SK-N-SH (cell line): Measurements from ENCODE around the gene CLK1. TPM values are rescaled to one million over a fixed set of nuclear protein-coding genes. Genes with fewer than 3 reads are reported as not detected.

Experiments
- CTCF ChIA-PET: fragments of 300-600, 350-600 bp; formaldehyde crosslinking; extraction: SDS; loops from one replicate; lab custom pipeline; 2021; lab: Yijun Ruan, JAX
- POLR2A ChIA-PET: fragments of 350-600 bp; sonication (Branson Sonifier 250); formaldehyde crosslinking; extraction: SDS; loops from one replicate; lab custom pipeline; 2020; ENCODE audit warnings: antibody characterized with exemption, inconsistent platforms; lab: Yijun Ruan, JAX
- DNase-seq: peaks from one replicate; pipeline ENCODE4 v3.0.0; 2012
- H2AFZ ChIP-seq: fragments of 200-600 bp; sonication (generic); 2 replicates; pipeline ENCODE4 v1.8.1; 2016; ENCODE audit warnings: antibody characterized with exemption, mild to moderate bottlenecking, low read depth
- H3F3A ChIP-seq: fragments of 200-600 bp; sonication (generic); replicated peaks from 2 replicates; pipeline ENCODE3; 2016; ENCODE audit warnings: antibody characterized with exemption, mild to moderate bottlenecking; ENCODE audit not compliant: insufficient read depth
- H3K27ac ChIP-seq, 2 experiments: fragments of 200-500 bp in 1 of 2; fragments of 200-600 bp in 1 of 2; sonication (Bioruptor generic) in 1 of 2; sonication (generic), shearing (Covaris generic) in 1 of 2; 2 replicates each; pipeline versions ENCODE4 v1.5.1 to v1.6.1; 2014 to 2016; ENCODE audit warnings: low read depth in 2 of 2, inconsistent platforms in 1 of 2, low read length in 1 of 2, mild to moderate bottlenecking in 1 of 2, mixed read lengths in 1 of 2
- H3K27me3 ChIP-seq: fragments of 200-600 bp; sonication (generic), shearing (Covaris generic); 2 replicates; pipeline ENCODE4 v1.6.1; 2016; ENCODE audit warnings: mixed run types; ENCODE audit not compliant: insufficient read depth
- H3K36me3 ChIP-seq, 2 experiments: fragments of 200-500 bp in 1 of 2; fragments of 200-600 bp in 1 of 2; sonication (Bioruptor generic) in 1 of 2; sonication (generic) in 1 of 2; replicated peaks in 1 of 2; 2 replicates each; pipeline versions ENCODE3 to v1.5.1; 2014 to 2016; ENCODE audit warnings: low read length in 1 of 2, mild to moderate bottlenecking in 1 of 2; ENCODE audit not compliant: insufficient read depth in 2 of 2, control insufficient read depth in 1 of 2
- H3K4me1 ChIP-seq, 2 experiments: fragments of 200-500 bp in 1 of 2; fragments of 200-600 bp in 1 of 2; sonication (Bioruptor generic) in 1 of 2; sonication (generic), shearing (Covaris generic) in 1 of 2; 2 replicates each; pipeline versions ENCODE4 v1.5.1 to v1.6.1; 2014 to 2016; ENCODE audit warnings: low read depth in 1 of 2, low read length in 1 of 2, mixed run types in 1 of 2; ENCODE audit not compliant: insufficient read depth in 2 of 2, control insufficient read depth in 1 of 2
- H3K4me2 ChIP-seq: fragments of 200-600 bp; sonication (generic), shearing (Covaris generic); 2 replicates; pipeline ENCODE4 v1.6.1; 2017; ENCODE audit warnings: mixed run types
- H3K4me3 ChIP-seq, 2 experiments: fragments of 200-500 bp in 1 of 2; fragments of 200-600 bp in 1 of 2; sonication (Bioruptor generic) in 1 of 2; sonication (generic), shearing (Covaris generic) in 1 of 2; 2 replicates each; pipeline versions ENCODE4 v1.5.1 to v1.8.1; 2014 to 2016; ENCODE audit warnings: low read depth in 2 of 2, inconsistent platforms in 1 of 2, low read length in 1 of 2, mild to moderate bottlenecking in 1 of 2, mixed read lengths in 1 of 2, moderate library complexity in 1 of 2
- H3K79me2 ChIP-seq: fragments of 200-600 bp; sonication (generic); 2 replicates; pipeline ENCODE4 v1.8.1; 2017; ENCODE audit warnings: mild to moderate bottlenecking; ENCODE audit not compliant: insufficient read depth
- H3K9ac ChIP-seq: fragments of 200-600 bp; sonication (generic); 2 replicates; pipeline ENCODE4 v1.6.1; 2017; ENCODE audit warnings: mixed run types
- H3K9me2 ChIP-seq: fragments of 200-600 bp; sonication (generic); 2 replicates; pipeline ENCODE4 v1.6.1; 2017; ENCODE audit warnings: mixed run types
- H3K9me3 ChIP-seq: fragments of 200-600 bp; sonication (generic); 2 replicates; pipeline ENCODE4 v1.6.1; 2017; ENCODE audit warnings: mixed run types, mild to moderate bottlenecking, moderate library complexity
- H4K20me1 ChIP-seq: fragments of 200-600 bp; sonication (generic); 2 replicates; pipeline ENCODE4 v1.6.1; 2017; ENCODE audit warnings: mild to moderate bottlenecking, mixed run types; ENCODE audit not compliant: insufficient read depth
- MXI1 ChIP-seq: IDR thresholded peaks from 2 replicates; pipeline ENCODE4 v1.6.1; 2012; ENCODE audit warnings: mild to moderate bottlenecking, low read depth, low read length, improper control_type of control experiment
- WGBS: methylation state at CpG from one replicate; pipeline ENCODE4 v1.1.6; 2017; ENCODE audit warnings: low lambda C conversion rate; 5-methylcytosine and 5-hydroxymethylcytosine counted together
- polyA plus RNA-seq, 3 experiments: library from polyadenylated mRNA; depleted of rRNA; stranded (reverse); fragments of >200 nt; gene quantifications; 2 replicates each; pipeline ENCODE4 v1.2.3, GENCODE V29; 2012
- TF ChIP-seq, protein P1 (sequence below): IDR thresholded peaks from 2 replicates; pipeline ENCODE4 v1.6.1; 2012; ENCODE audit warnings: mild to moderate bottlenecking, low read depth, low read length, moderate library complexity
- TF ChIP-seq, protein P2 (sequence below): IDR thresholded peaks from 2 replicates; pipeline ENCODE4 v1.4.0; 2012; ENCODE audit warnings: low read depth, borderline replicate concordance
- TF ChIP-seq, protein P3 (sequence below): IDR thresholded peaks from 2 replicates; pipeline ENCODE4; 2012
- TF ChIP-seq, protein P4 (sequence below): fragments of 150-350 bp; IDR thresholded peaks from 2 replicates; pipeline ENCODE4 v1.6.1; 2017; ENCODE audit warnings: antibody characterized with exemption, low read length, low read depth, borderline replicate concordance
- TF ChIP-seq, protein P5 (sequence below): IDR thresholded peaks from 2 replicates; pipeline ENCODE4 v1.4.0; 2012; ENCODE audit warnings: low read depth

Gene CLK1
- polyA plus RNA-seq, 1 of the 3 experiments (the other 2 are of a cell fraction), result 31.1 TPM

DNA sequence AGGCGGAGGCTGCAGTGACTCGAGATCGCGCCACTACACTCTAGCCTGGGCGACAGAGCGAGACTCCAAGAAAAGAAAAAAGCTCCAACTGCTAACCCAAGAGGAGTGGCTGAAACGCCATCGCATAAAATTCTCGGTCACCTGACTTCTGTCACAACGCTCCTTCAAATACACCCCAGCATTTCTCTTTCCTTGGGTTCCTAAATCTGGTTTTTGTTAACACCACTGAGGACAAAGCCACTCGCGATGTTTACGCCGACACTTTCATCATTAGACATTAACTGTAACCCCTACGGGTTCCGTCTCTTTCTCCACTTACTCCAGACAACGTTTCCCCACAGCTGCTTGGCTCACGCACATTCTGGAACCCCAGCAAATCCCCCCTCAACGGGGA lies 679 bp downstream of the CLK1 start:
- no peak for DNase-seq
- POLR2A ChIA-PET, result interaction anchor here (0.6 to 2.0 kb wide), 9 partner anchors 10 to 338 kb away, joined by 3 to 17 read pairs (median 4); partner anchors contain the start of genes BZW1, CFLAR, NIF3L1 and PPIL3
- no peaks in the 10 kb centered on the region for H3K9me2 ChIP-seq

DNA sequence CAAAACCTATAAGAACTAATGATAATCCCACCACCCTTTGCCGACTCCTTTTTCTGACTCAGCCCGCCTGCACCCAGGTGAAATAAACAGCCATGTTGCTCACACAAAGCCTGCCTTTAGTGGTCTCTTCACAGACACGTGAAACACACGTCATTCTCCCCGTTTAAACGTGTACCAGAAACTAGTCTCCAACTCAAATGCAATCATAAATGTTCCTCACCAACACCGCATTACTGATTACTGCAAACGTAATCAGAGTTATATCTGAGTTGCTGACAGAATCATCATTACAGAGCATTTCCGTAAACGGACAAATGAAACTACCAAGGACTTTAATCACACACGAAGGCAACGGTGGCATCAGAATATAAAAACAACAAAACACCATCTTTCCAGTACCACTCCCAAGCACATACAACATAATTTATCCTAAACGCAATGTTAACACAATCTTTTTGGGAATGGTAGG lies 1.9 kb downstream of the CLK1 start:
- peak; percentile 33 for DNase-seq
- under 1% methylated on average over 13 of the region's 13 CpGs for WGBS
- TF ChIP-seq MXI1, result peak; percentile 91
- TF ChIP-seq, protein P1, sequence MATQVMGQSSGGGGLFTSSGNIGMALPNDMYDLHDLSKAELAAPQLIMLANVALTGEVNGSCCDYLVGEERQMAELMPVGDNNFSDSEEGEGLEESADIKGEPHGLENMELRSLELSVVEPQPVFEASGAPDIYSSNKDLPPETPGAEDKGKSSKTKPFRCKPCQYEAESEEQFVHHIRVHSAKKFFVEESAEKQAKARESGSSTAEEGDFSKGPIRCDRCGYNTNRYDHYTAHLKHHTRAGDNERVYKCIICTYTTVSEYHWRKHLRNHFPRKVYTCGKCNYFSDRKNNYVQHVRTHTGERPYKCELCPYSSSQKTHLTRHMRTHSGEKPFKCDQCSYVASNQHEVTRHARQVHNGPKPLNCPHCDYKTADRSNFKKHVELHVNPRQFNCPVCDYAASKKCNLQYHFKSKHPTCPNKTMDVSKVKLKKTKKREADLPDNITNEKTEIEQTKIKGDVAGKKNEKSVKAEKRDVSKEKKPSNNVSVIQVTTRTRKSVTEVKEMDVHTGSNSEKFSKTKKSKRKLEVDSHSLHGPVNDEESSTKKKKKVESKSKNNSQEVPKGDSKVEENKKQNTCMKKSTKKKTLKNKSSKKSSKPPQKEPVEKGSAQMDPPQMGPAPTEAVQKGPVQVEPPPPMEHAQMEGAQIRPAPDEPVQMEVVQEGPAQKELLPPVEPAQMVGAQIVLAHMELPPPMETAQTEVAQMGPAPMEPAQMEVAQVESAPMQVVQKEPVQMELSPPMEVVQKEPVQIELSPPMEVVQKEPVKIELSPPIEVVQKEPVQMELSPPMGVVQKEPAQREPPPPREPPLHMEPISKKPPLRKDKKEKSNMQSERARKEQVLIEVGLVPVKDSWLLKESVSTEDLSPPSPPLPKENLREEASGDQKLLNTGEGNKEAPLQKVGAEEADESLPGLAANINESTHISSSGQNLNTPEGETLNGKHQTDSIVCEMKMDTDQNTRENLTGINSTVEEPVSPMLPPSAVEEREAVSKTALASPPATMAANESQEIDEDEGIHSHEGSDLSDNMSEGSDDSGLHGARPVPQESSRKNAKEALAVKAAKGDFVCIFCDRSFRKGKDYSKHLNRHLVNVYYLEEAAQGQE, result no peak
- TF ChIP-seq, protein P2, sequence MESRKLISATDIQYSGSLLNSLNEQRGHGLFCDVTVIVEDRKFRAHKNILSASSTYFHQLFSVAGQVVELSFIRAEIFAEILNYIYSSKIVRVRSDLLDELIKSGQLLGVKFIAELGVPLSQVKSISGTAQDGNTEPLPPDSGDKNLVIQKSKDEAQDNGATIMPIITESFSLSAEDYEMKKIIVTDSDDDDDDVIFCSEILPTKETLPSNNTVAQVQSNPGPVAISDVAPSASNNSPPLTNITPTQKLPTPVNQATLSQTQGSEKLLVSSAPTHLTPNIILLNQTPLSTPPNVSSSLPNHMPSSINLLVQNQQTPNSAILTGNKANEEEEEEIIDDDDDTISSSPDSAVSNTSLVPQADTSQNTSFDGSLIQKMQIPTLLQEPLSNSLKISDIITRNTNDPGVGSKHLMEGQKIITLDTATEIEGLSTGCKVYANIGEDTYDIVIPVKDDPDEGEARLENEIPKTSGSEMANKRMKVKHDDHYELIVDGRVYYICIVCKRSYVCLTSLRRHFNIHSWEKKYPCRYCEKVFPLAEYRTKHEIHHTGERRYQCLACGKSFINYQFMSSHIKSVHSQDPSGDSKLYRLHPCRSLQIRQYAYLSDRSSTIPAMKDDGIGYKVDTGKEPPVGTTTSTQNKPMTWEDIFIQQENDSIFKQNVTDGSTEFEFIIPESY, result no peak

More for the DNA sequence above, 679 bp downstream of the CLK1 start:
- Histone ChIP-seq H3K4me2 (peak overlapping the region; percentile 73), H3K9me3 (no peaks in the 10 kb centered on the region), H2AFZ (no peak overlapping the region), H3K79me2 (peaks cover 57% of the 10 kb centered on the region), H3F3A (peaks cover 17% of the 10 kb centered on the region), H3K36me3 (peaks cover 28 to 38% of the 10 kb centered on the region in 2 experiments), H3K4me1 (peaks cover 20 to 27% of the 10 kb centered on the region in 2 experiments; a peak in 3 of 4 replicates), H3K4me3 (peak overlapping the region; percentile 94 to 96), H3K27ac (peak overlapping the region; percentile 97), H4K20me1 (peaks cover 48% of the 10 kb centered on the region), H3K9ac (peak overlapping the region; percentile 96), H3K27me3 (no peaks in the 10 kb centered on the region)
- 3% methylated on average over 19 of the region's 19 CpGs for WGBS
- TF ChIP-seq, protein P3, sequence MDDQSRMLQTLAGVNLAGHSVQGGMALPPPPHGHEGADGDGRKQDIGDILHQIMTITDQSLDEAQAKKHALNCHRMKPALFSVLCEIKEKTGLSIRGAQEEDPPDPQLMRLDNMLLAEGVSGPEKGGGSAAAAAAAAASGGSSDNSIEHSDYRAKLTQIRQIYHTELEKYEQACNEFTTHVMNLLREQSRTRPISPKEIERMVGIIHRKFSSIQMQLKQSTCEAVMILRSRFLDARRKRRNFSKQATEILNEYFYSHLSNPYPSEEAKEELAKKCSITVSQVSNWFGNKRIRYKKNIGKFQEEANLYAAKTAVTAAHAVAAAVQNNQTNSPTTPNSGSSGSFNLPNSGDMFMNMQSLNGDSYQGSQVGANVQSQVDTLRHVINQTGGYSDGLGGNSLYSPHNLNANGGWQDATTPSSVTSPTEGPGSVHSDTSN, result no peak
- TF ChIP-seq, protein P4, sequence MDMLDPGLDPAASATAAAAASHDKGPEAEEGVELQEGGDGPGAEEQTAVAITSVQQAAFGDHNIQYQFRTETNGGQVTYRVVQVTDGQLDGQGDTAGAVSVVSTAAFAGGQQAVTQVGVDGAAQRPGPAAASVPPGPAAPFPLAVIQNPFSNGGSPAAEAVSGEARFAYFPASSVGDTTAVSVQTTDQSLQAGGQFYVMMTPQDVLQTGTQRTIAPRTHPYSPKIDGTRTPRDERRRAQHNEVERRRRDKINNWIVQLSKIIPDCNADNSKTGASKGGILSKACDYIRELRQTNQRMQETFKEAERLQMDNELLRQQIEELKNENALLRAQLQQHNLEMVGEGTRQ, result no peak
- TF ChIP-seq, protein P1, result no peak
- TF ChIP-seq, protein P5, sequence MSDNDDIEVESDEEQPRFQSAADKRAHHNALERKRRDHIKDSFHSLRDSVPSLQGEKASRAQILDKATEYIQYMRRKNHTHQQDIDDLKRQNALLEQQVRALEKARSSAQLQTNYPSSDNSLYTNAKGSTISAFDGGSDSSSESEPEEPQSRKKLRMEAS, result 0 out of 2 replicates have a peak, but pooled peaks have one; percentile 24
- no peak for TF ChIP-seq MXI1
- CTCF ChIA-PET, result interaction anchor here (1.3 to 1.5 kb wide), 2 partner anchors 151 to 205 kb away, joined by 3 to 8 read pairs; no protein-coding TSS in a partner anchor

More for the DNA sequence above, 1.9 kb downstream of the CLK1 start:
- Histone ChIP-seq H3K79me2 (peaks cover 69% of the 10 kb centered on the region), H3F3A (peaks cover 15% of the 10 kb centered on the region), H3K9ac (peak overlapping the region; percentile 96), H3K4me2 (peak overlapping the region; percentile 73), H3K4me1 (peaks cover 20 to 27% of the 10 kb centered on the region in 2 experiments; a peak in 3 of 4 replicates), H3K9me3 (no peaks in the 10 kb centered on the region), H3K4me3 (peak overlapping the region; percentile 94 to 96), H4K20me1 (peaks cover 60% of the 10 kb centered on the region), H3K36me3 (peaks cover 36 to 50% of the 10 kb centered on the region in 2 experiments), H3K9me2 (no peaks in the 10 kb centered on the region), H3K27me3 (no peaks in the 10 kb centered on the region), H2AFZ (no peak overlapping the region), H3K27ac (peak overlapping the region; percentile 53 to 97; a peak in 3 of 4 replicates)
- POLR2A ChIA-PET, result no interaction called here
- CTCF ChIA-PET, result no interaction called here
